HG03103 (cell line): Measurements from ENCODE around the gene RAP1GAP.

Experiments
- ATAC-seq: cut with Tn5 transposase; IDR thresholded peaks from one replicate; pipeline ENCODE4 v1.9.1; 2021; ENCODE audit warnings: low read depth; ENCODE audit not compliant: unreplicated experiment

RAP1GAP gene

DNA sequence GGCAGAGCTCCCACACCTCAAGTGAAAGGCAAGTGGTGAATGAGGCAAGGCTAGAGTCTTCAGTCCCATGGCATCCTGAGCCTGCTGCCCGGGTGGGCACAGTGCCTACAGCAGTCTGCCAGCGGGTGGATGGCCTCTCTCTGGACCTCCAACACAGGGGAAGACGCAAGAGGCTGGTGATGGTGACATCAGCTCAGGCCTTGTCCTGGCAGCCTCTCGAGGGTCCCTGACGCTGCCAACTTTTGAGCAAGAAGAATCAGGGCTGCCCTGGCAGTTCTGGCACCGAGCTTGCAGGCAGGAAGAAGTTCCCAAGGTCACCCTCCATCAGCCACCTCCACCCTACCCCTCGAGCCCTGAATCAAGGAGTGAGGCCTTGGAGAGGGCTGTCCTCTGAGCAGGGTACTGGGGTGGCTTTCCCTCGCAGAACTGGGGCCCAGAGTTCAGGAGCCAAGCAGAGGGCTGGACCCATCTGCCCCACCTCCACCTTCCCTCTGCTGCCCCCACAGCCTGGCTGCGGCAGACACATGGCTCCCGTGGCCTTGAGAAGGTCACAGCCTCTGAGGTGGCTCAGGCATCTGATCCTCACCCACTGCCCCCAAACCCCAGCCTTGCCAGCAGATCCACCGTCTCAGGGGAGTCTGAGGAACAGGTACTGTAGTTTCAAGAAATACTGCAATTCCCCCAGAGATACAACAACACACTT is 5.8 kb downstream of the RAP1GAP start:
- ATAC-seq: no peak

DNA sequence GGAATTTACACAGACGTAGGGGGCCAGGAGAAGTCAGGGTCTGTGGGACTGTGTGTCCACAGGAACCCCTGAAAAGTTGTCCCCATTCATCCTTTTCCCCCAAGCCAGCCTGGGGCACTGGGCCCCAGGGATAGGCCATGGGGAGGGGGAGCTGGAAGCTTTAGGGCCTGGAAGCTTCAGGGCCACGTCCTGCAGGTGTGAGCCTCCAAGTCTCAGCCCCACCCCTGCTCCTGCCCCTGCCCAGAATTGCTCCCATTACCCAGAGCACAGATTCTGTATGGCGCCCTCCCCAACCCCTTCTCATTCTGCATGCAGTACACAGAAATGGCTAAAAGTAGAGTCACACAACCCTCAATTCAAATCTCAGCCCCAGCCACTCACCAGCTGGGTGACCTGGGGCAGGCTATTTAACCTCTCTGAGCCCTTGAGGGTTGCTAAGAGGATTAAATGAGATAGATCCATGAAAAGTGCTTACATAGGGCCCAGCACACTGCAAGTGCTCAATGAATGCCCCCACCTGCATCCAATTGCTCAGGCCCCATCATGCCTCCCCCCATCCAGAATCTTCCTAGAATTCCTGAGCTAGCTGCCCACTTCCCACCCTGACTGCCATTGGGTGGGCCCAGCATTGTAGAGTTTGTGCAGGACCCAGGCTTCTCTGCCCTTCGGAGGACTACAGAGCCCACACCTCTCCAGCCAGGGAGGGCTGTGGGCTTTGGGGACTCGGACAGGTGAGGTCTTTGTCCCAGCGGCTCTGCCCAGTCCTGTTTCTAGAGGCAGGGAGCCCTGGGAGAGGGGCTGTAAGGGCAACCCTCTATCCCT is 6.5 kb downstream of the RAP1GAP start:
- no peak for ATAC-seq

DNA sequence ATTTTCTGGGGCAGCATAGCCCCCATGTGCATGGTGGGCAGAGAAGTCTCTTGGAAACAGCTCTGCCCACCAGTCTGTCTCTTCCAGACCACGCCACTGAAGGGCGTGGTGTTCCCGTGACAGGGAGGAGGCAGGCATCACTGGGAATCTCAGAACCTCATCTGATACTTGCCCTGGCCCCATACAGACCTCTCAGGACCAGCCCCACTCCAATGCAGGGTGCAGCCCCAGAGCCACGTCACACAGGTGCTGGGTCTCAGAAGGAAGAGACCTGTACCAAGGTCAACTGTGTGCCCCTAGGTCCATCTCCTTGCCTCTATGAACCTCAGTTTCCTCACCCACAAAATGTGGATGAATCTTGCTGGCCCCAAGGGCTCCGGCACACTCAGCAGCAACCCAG is 7.3 kb downstream of the RAP1GAP start:
- no peak for ATAC-seq

DNA sequence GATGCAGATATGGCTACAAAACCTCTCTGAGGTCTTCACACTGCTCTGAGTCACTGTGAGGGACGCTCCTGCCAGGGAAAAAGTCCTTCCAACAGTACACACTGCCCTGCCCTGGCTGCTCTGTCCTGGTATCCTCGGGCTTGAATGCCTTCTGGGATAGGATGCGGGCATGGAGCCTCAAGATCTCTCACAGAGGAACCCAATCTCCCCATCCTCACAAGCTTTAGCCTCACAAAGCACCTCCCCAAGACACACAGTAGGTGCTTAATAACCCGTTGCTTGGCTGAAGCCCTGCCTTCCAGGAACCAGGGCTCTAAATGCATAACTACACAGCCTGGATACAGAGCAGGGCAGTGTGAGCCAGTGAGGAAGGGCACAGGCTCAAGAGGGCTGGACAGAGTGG is 9.2 kb downstream of the RAP1GAP start:
- no peak for ATAC-seq

DNA sequence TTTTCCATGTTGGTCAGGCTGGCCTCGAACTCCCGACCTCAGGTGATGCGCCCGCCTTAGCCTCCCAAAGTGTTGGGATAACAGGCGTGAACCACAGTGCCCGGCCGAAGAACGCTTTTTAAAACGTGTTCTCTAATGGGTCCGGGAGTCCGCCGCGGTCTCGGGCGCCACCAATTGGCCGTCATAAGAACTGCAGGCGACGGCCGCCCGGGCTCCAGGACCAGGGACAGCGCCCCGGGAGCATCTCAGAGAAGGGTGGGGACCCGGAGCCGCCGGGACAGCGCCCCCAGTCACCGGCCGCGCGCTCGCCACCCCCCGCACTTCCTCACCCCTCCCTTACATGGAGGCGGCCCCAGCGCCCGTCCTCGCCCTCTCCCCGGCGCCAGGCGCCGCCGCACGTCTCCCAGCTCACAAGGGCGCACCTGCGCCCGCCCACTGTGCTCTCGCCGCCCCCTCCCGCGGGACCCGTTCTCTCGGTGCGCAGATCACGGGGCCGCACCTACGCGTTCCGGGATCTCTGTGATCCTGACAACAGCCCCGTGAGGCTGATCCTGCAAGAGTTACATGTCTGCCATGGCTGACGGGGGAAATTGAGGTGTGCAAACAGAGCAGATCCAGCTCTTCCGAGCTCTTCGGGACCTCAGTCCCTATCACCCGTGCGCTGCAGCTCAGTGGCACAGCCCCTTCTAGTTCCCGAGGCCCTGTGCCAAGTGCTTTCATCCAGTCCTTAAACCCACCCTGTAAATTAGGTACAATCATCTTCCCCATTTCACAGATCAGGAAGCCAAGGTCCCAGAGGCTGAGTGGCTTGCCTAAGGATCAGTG is 9.8 kb downstream of the RAP1GAP start:
- ATAC-seq: no peak

DNA sequence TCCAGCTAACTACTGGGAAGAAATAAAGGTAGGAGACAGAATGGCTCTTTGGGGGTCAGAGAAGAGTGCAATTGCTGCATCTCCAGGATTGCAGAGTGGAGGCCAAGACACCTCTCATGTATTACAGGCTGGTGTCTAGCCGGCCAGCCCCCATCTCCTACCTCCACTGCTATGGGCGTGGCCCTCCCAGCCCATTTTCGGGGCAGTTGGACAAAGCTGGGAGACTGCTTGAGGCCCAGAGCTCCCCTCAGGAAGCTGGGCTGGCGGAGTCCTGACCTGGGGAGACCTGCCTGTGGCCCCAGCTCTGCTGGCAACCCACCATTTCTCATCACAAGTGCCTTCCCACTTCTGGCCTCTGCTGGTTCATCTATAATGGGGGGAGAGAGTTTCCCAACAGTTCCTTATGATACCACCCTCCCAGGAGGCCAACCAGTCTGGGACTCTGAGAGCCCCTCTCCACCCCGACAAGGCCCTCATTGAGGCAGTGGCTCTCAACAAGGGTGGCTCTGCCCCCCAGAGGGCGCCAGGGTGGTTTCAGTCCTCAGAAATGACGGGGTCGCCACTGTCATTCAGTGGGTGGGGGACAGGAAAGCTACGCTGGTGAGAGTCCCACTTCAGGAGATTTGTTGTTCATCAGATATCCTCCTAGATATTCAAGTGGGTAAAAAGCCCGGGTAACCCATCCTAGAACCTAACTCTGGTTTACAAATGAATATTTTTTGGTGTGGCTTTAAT is 11.5 kb downstream of the RAP1GAP start:
- no peak for ATAC-seq

DNA sequence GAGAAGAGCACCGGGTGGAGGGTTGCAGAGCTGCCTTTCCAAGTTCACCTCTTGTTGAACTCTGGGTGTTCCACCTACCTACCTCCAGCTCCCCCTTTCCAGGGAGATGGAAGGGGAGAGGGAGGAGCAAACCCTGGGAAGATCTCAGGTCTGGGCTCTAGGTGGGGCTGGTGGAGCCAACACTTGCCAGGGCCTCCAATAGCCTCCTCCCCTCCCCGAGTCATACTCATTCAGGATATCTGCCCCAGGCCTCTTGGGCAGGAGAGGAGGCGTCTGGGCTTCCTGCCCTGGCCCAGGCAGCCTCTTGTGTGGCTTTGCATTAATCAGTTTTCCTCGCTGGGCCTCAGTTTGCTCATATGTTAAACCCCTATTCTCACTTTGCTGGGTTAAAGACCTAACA is 13.4 kb downstream of the RAP1GAP start:
- no peak for ATAC-seq

DNA sequence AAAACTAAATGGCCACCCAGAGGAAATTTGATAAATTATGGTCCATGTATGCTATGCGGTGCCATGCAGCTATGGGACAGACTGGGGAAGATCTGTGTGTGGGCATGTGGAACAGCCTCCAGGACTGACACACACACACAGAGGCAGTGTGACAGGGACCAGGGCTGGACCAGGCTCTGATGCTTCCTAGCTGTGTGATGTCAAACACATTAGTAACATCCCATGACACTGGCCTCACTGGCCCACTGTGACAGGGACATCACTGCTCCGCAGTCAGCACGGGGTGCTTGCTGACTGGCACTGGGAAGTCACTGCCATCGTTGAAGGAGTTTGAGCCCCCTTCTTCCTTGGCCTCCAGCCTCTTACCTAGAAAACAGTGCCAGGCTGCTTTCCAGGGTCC is 13.9 kb downstream of the RAP1GAP start:
- ATAC-seq: no peak

DNA sequence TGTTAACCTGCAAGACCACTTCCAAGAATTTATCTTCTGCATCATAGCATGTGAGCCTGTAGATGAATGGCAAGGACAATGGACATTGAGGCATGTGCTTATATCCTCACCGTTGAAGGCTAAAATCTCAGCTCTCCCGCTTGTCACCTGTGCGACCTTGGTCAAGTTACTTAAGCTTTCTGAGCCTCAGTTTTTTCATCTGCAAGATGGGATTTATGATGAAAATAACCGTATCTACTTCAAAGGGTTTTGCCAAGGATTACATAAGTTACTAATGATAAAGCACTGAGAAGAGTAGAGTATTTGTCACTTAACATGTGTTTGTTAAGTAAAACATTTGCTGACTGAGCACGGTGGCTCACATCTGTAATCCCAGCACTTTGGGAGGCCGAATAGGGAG is 14.9 kb downstream of the RAP1GAP start:
- no peak for ATAC-seq

DNA sequence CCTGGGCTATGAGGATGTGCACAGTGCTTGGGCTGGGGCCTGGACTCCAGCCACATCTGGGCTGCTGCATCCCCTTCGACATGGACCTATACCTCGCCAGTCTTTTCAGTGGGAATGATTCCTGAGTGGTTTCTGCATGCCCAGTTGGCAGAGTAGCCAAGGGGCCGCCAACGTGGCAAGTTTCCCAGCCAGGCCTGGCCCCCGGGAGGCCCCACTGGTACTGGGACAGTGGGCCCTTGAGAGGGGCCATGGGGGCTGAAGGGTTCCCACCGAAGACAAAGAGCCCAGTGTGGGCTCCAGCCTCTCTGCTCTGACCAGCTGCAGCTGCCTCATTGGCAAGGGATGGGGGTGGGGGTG is 15.4 kb downstream of the RAP1GAP start:
- no peak for ATAC-seq

DNA sequence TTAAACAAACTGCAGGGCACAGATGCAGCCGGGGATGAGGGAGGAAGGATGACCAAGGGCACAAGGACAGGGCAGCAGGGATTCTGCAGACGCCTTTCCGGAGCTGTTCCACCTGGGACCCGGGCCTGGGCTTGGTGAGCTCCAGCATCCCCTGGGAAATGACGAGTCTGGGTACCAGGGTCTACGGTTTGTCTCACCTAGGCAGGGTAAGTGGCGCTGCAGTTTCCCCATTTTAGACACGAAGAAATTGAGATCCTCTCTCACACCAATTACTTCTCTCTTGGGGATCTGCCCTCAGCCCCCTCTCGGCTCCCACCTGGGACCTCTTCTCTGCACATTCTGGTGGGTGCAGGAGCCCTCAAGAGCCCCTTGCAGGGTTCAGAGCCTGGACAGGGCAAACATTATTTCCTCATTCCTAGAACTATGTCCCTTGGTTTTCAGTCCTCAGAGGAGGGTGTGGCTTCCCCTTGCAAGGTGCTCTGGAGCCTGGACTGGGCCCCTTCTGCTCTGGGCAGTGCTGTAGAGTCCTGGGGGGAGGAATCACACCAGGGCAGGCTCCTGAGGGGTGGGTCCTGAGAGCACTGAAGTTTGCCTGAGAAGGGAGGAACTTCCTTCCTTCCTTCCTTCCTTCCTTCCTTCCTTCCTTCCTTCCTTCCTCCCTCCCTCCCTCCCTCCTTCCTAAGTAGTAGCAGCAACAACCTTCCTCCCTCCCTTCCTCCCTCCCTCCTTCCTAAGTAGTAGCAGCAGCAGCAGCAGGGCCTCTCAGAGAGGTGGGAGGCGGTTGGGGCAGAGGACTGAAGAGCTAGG is 16.0 kb downstream of the RAP1GAP start:
- no peak for ATAC-seq

DNA sequence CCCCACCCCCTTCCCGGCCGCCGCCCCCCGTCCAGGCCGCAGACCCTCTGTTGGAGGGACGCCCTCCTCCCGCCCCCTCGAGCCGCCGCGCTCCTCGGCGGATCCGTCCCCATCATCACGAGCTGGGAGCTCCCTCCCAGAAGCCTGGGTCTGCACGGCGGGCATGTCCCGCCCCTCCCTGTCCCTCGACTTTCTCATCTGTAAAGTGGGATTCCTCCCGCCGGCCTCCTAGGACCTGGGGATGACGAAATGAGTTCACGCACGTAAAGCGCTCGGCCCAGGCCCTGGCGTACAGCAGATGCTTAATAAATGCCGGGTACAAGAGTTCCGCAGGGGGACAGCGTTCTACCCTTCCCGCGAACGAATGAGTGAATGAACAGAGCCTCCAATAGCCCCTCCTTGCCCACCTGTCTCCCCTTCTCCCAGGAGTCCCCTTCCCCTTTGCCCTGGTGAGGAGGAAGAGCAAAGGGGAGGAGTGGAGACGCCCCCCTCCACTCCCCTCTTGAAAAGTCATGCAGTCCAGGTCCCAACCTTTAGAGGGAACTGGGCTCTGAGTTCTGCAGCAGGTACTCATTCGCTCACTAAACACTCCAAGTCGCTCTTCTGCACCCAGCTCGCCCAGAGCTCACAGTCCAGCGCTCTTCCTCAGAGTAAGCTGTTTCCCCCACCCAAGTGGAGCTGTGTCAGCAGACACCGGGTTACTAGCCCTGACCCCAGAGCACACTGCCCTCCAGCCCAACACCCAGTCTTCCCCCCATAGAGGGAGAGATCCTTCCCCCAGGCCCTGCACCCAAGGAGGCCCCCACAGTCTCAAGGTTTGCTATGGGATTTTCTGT is 16.8 kb downstream of the RAP1GAP start:
- no peak for ATAC-seq

DNA sequence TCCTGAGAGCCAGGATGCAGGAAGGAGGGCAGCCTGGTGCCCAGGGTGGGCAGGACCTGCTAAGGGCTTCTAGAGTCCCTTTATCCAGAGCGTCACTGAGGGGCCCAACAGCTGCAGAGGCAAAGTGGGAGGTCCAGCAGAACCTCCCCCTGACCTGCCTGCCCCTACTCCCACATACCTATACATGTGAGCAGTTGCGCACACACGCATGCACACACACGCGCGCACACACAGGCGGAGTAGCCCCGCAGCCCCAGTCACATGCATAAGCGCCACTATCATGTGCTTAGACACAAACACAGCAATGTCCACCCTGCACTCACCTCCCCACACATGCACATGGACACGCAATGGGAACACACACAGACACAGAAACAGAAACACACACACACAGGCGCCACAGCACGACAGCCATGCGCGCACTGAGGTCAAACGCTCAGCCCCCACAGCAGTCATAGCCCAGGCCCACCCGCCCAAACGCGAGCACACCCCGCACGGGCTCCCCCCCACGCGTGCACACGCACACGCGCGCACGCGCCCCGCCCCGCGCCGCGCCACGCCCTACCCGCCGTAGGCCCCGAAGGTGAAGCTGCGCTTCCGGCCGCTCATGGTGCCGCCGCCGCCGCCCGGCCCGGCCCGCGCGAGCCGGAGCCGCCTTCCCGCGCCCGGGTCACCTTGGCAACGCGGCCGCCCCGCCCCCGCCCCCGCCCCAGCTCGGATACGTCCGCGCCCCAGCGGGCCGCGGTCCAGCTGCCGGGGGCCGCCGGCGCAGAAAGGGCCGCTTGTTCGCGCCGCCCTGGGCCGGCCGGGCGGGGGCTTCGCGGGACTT is 17.7 kb downstream of the RAP1GAP start:
- no peak for ATAC-seq

DNA sequence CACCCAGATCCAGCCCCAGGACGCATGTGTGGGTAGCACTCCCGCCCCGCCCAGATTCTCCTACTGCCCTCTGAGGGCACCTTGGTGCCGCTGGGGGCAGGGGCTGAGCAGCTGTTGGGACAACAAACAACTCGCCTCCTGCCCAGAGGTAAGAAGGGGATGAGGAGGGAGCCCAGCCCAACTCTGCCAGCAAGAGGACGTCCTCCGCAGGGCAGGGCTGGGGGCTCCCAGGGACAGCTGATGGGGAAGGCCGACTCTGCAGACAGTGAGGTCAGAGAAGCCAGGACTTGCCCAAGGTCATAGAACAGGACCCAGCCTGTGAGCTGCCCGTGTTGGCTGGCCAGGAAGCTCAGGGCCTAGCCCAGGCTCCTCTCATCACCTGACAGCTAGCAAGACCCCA is 18.8 kb downstream of the RAP1GAP start:
- no peak for ATAC-seq

DNA sequence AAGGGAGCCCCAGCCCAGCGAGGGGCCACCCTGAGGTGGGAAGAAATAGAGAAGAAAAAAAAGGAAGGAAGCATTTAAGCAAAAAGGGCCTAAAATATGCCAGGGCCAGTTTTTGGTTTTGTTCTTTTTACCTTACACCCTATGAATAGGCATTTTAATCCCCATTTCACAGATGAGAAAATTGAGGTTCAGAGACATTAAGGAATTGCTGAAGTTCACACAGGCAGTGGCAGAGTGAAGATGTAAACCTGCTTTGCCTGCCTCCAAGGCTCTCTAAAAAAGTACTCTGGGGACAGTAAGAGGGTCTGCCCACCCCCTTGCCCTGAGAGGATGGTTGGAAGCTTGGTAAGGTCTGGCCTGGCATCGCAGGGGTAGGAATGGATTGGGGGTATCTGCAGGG is 19.8 kb downstream of the RAP1GAP start:
- ATAC-seq: no peak

DNA sequence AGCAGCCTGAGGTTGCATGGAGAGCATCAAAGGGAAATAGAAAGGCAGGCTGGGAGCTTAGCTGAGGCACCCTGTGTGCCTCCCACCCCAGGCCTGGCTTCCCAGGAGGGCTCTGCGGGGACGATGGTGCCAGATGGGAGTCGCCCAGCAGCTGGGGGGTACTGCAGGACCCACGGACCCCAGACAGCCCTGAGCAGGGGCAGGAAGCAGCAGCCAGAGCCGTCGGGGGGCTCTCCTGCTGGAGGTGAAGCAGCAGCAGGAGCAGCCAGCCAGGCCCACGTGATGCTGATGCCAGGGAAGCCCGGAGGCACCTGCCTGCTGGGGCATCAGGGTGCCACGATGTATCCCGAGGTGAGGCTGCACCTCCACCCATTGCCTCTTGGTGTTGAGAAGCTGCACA is 20.4 kb downstream of the RAP1GAP start:
- no peak for ATAC-seq

DNA sequence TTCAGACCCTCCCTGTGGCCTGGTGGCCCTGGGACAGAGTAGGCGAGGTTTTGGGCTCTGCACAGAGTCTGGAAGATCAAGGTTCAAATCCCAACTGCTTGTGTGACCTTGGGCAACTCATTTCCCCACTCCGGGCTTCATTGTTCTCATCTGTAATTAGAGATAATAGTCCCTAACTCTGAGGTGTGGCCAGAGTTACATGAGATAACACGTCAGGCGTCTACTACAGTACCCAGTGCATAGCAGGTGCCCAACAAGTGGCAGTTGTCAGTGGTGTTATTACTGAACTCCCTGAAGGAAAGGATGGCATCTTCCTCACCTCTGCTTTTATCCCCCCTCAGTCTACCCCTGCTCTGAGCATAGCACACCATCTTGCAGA is 20.8 kb downstream of the RAP1GAP start:
- no peak for ATAC-seq
